GM18858 (cell line): ENCODE data around the gene LETM1.

Source experiments
- ATAC-seq: cut with Tn5 transposase; IDR thresholded peaks from one replicate; pipeline ENCODE4 v1.9.1; 2021; ENCODE audit not compliant: unreplicated experiment

LETM1 gene

GRCh38 chr4:1783015-1783414 lies 72.9 kb downstream of the LETM1 start:
- ATAC-seq: no peak

- no peak for ATAC-seq
These were observed 75.5 kb downstream of the LETM1 start for GRCh38 chr4:1780435-1780834.

GRCh38 chr4:1779588-1780382 lies 76.2 kb downstream of the LETM1 start:
- ATAC-seq: no peak

- no peak for ATAC-seq
These were observed 77.1 kb downstream of the LETM1 start for GRCh38 chr4:1778642-1779392.

- ATAC-seq: no peak
These were observed 77.9 kb downstream of the LETM1 start for GRCh38 chr4:1777822-1778641.

GRCh38 chr4:1776521-1777161 lies 79.3 kb downstream of the LETM1 start:
- no peak for ATAC-seq

GRCh38 chr4:1775731-1776500 lies 80.0 kb downstream of the LETM1 start:
- ATAC-seq: no peak

- no peak for ATAC-seq
These were observed 82.2 kb downstream of the LETM1 start for GRCh38 chr4:1773754-1774153.

GRCh38 chr4:1772853-1773538 lies 83.0 kb downstream of the LETM1 start:
- no peak for ATAC-seq

GRCh38 chr4:1771555-1772305 lies 84.2 kb downstream of the LETM1 start:
- no peak for ATAC-seq

GRCh38 chr4:1770791-1771231 lies 85.1 kb downstream of the LETM1 start:
- no peak for ATAC-seq

- ATAC-seq: no peak
These were observed 85.7 kb downstream of the LETM1 start for GRCh38 chr4:1770245-1770644.

GRCh38 chr4:1769692-1770091 lies 86.3 kb downstream of the LETM1 start:
- no peak for ATAC-seq

GRCh38 chr4:1768367-1769034 lies 87.5 kb downstream of the LETM1 start:
- no peak for ATAC-seq

GRCh38 chr4:1767770-1768366 lies 88.1 kb downstream of the LETM1 start:
- ATAC-seq: no peak

GRCh38 chr4:1767061-1767769 lies 88.7 kb downstream of the LETM1 start:
- no peak for ATAC-seq
